HCT116 (cell line): ENCODE measurements around the gene DLG2. TPM values are rescaled to one million over a fixed set of nuclear protein-coding genes. Genes with fewer than 3 reads are reported as not detected.

Source experiments
- ATAC-seq: fragments of 200-7000 bp; cut with Tn5 transposase; 2 replicates; pipeline ENCODE4 v1.9.1; 2020; ENCODE audit warnings: mild to moderate bottlenecking, moderate library complexity
- BruUV-seq: library from RNA; stranded (reverse); fragments of 400-500 nt; replicated peaks from 2 replicates; lab custom pipeline; 2021; lab: Mats Ljungman, UMichigan
- CTCF ChIA-PET: fragments of 300-600 bp; sonication (Branson Sonifier 250); formaldehyde crosslinking; loops from one replicate; lab custom pipeline; 2021; ENCODE audit warnings: antibody characterized with exemption; lab: Charles Lee
- POLR2A ChIA-PET: fragments of 300-600, 350-600 bp; sonication (Branson Sonifier 250); formaldehyde crosslinking; loops from one replicate; lab custom pipeline; 2021; ENCODE audit warnings: antibody characterized with exemption; lab: Charles Lee
- RAD21 ChIA-PET, 2 experiments: fragments of 300-600 bp; sonication (Branson Sonifier 250); formaldehyde crosslinking; loops; one replicate each; lab custom pipeline; 2023; ENCODE audit warnings: low total read pairs in 2 of 2; ENCODE audit not compliant: uncharacterized antibody in 2 of 2, unreplicated experiment in 2 of 2, low non-redundant PET in 1 of 2; lab: Charles Lee
- DNase-seq: peaks from one replicate; pipeline ENCODE4 v3.0.0-alpha.2; 2010; ENCODE audit warnings: low read depth, low spot score
- H2AFZ ChIP-seq: fragments of 200-600 bp; shearing (Covaris generic), sonication (generic); 2 replicates; pipeline ENCODE4 v1.6.1; 2017; ENCODE audit warnings: low read depth, mixed run types, mixed read lengths, antibody characterized with exemption, low read length; ENCODE audit not compliant: poor library complexity, severe bottlenecking
- H3K27ac ChIP-seq: 2 replicates; pipeline ENCODE4 v1.5.1; 2012; ENCODE audit warnings: low read depth, low read length
- H3K27me3 ChIP-seq: fragments of 200-600 bp; sonication (generic); 2 replicates; pipeline ENCODE4 v1.6.1; 2016; ENCODE audit warnings: mixed run types, low read length, mixed read lengths; ENCODE audit not compliant: insufficient read depth
- H3K36me3 ChIP-seq, 2 experiments: fragments of 200-500 bp in 1 of 2; fragments of 200-600 bp in 1 of 2; sonication (Bioruptor generic) in 1 of 2; sonication (generic) in 1 of 2; 2 replicates each; pipeline versions ENCODE4 v1.5.1 to v1.6.1; 2014 to 2016; ENCODE audit warnings: low read length in 2 of 2, inconsistent platforms in 1 of 2, mixed read lengths in 1 of 2, mixed run types in 1 of 2; ENCODE audit not compliant: insufficient read depth in 2 of 2, control insufficient read depth in 1 of 2
- H3K4me1 ChIP-seq, 2 experiments: fragments of 200-600 bp in 1 of 2; sonication (generic) in 1 of 2; 2 replicates each; pipeline versions ENCODE4 v1.5.1 to v1.6.1; 2012 to 2017; ENCODE audit warnings: low read length in 2 of 2, inconsistent platforms in 1 of 2, mild to moderate bottlenecking in 1 of 2, mixed read lengths in 1 of 2, mixed run types in 1 of 2, moderate library complexity in 1 of 2; ENCODE audit not compliant: insufficient read depth in 2 of 2, control insufficient read depth in 1 of 2
- H3K4me2 ChIP-seq: fragments of 200-600 bp; sonication (generic); 2 replicates; pipeline ENCODE4 v1.6.1; 2017; ENCODE audit warnings: mixed run types, low read length, mixed read lengths
- H3K4me3 ChIP-seq, 2 experiments: fragments of 200-600 bp in 1 of 2; sonication (generic) in 1 of 2; replicated peaks in 1 of 2; 2 replicates each; pipeline ENCODE4 v1.5.1; 2011 to 2016; ENCODE audit warnings: low read length in 2 of 2, control low read depth in 1 of 2, low read depth in 1 of 2, mild to moderate bottlenecking in 1 of 2, mixed read lengths in 1 of 2, mixed run types in 1 of 2
- H3K79me2 ChIP-seq: fragments of 200-600 bp; sonication (generic); 2 replicates; pipeline ENCODE4 v1.6.1; 2017; ENCODE audit warnings: mild to moderate bottlenecking, mixed run types, low read length, moderate library complexity, mixed read lengths; ENCODE audit not compliant: insufficient read depth
- H3K9ac ChIP-seq: fragments of 200-600 bp; sonication (generic); 2 replicates; pipeline ENCODE4 v1.6.1; 2016; ENCODE audit warnings: low read length, mixed read lengths
- H3K9me2 ChIP-seq: fragments of 200-600 bp; sonication (generic), shearing (Covaris generic); 2 replicates; pipeline ENCODE4 v1.6.1; 2017; ENCODE audit warnings: mixed run types, mild to moderate bottlenecking, moderate library complexity; ENCODE audit not compliant: insufficient read depth
- H3K9me3 ChIP-seq, 2 experiments: fragments of 200-500 bp in 1 of 2; fragments of 200-600 bp in 1 of 2; sonication (Bioruptor generic) in 1 of 2; sonication (generic) in 1 of 2; 2 replicates each; pipeline ENCODE4 v1.6.1; 2014 to 2017; ENCODE audit warnings: low read length in 2 of 2, mixed read lengths in 2 of 2, inconsistent platforms in 1 of 2, low read depth in 1 of 2, mild to moderate bottlenecking in 1 of 2, mixed run types in 1 of 2, moderate library complexity in 1 of 2; ENCODE audit not compliant: control insufficient read depth in 1 of 2, insufficient read depth in 1 of 2
- H4K20me1 ChIP-seq: fragments of 200-600 bp; sonication (generic), shearing (Covaris generic); 2 replicates; pipeline ENCODE4 v1.6.1; 2017; ENCODE audit warnings: mixed run types, mild to moderate bottlenecking, moderate library complexity; ENCODE audit not compliant: insufficient read depth
- CEBPB ChIP-seq: IDR thresholded peaks from 2 replicates; pipeline ENCODE4 v1.6.1; 2012; ENCODE audit warnings: low read depth
- ELF1 ChIP-seq: IDR thresholded peaks from 2 replicates; pipeline ENCODE4 v1.6.1; 2012; ENCODE audit warnings: low read depth, borderline replicate concordance
- EZH2phosphoT487 ChIP-seq: fragments of 200-600 bp; IDR thresholded peaks from 2 replicates; pipeline ENCODE4 v1.6.1; 2018; ENCODE audit warnings: antibody characterized with exemption, borderline replicate concordance
- FOSL1 ChIP-seq: IDR thresholded peaks from 2 replicates; pipeline ENCODE4 v1.6.1; 2012; ENCODE audit warnings: low read depth
- JUND ChIP-seq: IDR thresholded peaks from 2 replicates; pipeline ENCODE4 v1.6.1; 2012
- MAX ChIP-seq: IDR thresholded peaks from 2 replicates; pipeline ENCODE4 v1.6.1; 2012
- POLR2AphosphoS5 ChIP-seq: IDR thresholded peaks from 2 replicates; pipeline ENCODE4 v1.6.1; 2011; ENCODE audit warnings: mild to moderate bottlenecking, low read depth, low read length, moderate library complexity
- RAD21 ChIP-seq: IDR thresholded peaks from 2 replicates; pipeline ENCODE4 v1.6.1; 2012; ENCODE audit warnings: low read depth, mild to moderate bottlenecking
- REST ChIP-seq: IDR thresholded peaks from 2 replicates; pipeline ENCODE4 v1.6.1; 2012; ENCODE audit warnings: low read depth
- SIN3A ChIP-seq: IDR thresholded peaks from 2 replicates; pipeline ENCODE4 v1.6.1; 2012; ENCODE audit warnings: low read depth
- SRF ChIP-seq: IDR thresholded peaks from 2 replicates; pipeline ENCODE4 v1.6.1; 2012; ENCODE audit warnings: low read depth
- TCF7L2 ChIP-seq: IDR thresholded peaks from 2 replicates; pipeline ENCODE4 v1.7.0; 2011; ENCODE audit warnings: borderline replicate concordance, inconsistent platforms; ENCODE audit not compliant: insufficient read depth, insufficient read length; ENCODE audit errors: extremely low read depth
- YY1 ChIP-seq: IDR thresholded peaks from 2 replicates; pipeline ENCODE4 v1.6.1; 2011; ENCODE audit warnings: low read length, low read depth, moderate library complexity, mild to moderate bottlenecking; ENCODE audit not compliant: insufficient replicate concordance; ENCODE audit errors: extremely low read depth
- ZFX ChIP-seq: fragments of 450-650 bp; IDR thresholded peaks from 2 replicates; pipeline ENCODE4 v1.6.1; 2017
- ZNF274 ChIP-seq: fragments of 200-500 bp; sonication (Bioruptor generic); IDR thresholded peaks from 2 replicates; pipeline ENCODE4 v1.6.1; 2014; ENCODE audit warnings: mild to moderate bottlenecking, low read depth, low read length, inconsistent platforms
- intact Hi-C: fragments of 100-400 bp; cut with micrococcal nuclease; formaldehyde crosslinking; loops from 2 replicates; pipeline ENCODE4 v1.10.0; 2022
- total RNA-seq: library from RNA; stranded (reverse); gene quantifications from one replicate; pipeline ENCODE4 v1.2.1, GENCODE V29; 2021; ENCODE audit not compliant: unreplicated experiment
- TF ChIP-seq, protein P1 (sequence below): IDR thresholded peaks from 2 replicates; pipeline ENCODE4 v1.6.1; 2012
- TF ChIP-seq, protein P2 (sequence below): IDR thresholded peaks from 2 replicates; pipeline ENCODE4 v1.6.1; 2011; ENCODE audit warnings: mild to moderate bottlenecking, low read length, moderate library complexity; ENCODE audit not compliant: insufficient replicate concordance; ENCODE audit errors: extremely low read depth

The DLG2 gene
- total RNA-seq, 1 experiment from 2014 or later: 2.4 TPM

DNA sequence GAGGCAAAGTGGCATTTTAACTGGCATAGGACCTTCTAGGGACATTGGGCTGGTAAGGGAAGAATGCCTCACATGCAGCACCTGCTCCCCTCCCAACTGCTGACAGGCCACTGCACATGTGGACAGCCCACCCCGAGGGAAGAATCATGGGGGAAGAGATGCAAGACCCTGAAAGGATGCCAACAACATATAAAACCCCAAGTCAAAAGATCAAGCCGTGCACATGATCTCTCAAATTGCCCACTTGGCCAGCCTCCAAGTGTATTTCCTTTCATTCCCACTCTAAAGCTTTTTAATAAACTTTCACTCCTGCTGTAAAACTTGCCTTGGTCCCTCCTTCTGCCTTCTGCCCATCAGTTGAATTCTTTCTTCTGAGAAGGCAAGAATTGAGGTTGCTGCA is 1393.1 kb downstream of the DLG2 start:
- no peaks in the 10 kb centered on the region for H3K36me3 ChIP-seq
- peaks cover 5% of the 10 kb centered on the region; the same call in 1 of the 2 replicates for H3K27me3 ChIP-seq
- H3K9me2 ChIP-seq: no peaks in the 10 kb centered on the region
- no peak for ATAC-seq
- POLR2A ChIA-PET: no interaction called here
- H4K20me1 ChIP-seq: no peaks in the 10 kb centered on the region
- RAD21 ChIA-PET: no interaction called here
- no peak overlapping the region for H3K9ac ChIP-seq
- no peaks in the 10 kb centered on the region for H3K79me2 ChIP-seq
- TF ChIP-seq SRF (no peak), SIN3A (no peak), TCF7L2 (no peak), MAX (no peak), POLR2AphosphoS5 (no peak), JUND (no peak), REST (no peak), ZNF274 (no peak), FOSL1 (no peak), ELF1 (no peak), ZFX (no peak), YY1 (no peak), EZH2phosphoT487 (no peak), RAD21 (no peak), CEBPB (no peak)
- TF ChIP-seq, protein P1, sequence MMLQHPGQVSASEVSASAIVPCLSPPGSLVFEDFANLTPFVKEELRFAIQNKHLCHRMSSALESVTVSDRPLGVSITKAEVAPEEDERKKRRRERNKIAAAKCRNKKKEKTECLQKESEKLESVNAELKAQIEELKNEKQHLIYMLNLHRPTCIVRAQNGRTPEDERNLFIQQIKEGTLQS: no peak
- TF ChIP-seq, protein P2, sequence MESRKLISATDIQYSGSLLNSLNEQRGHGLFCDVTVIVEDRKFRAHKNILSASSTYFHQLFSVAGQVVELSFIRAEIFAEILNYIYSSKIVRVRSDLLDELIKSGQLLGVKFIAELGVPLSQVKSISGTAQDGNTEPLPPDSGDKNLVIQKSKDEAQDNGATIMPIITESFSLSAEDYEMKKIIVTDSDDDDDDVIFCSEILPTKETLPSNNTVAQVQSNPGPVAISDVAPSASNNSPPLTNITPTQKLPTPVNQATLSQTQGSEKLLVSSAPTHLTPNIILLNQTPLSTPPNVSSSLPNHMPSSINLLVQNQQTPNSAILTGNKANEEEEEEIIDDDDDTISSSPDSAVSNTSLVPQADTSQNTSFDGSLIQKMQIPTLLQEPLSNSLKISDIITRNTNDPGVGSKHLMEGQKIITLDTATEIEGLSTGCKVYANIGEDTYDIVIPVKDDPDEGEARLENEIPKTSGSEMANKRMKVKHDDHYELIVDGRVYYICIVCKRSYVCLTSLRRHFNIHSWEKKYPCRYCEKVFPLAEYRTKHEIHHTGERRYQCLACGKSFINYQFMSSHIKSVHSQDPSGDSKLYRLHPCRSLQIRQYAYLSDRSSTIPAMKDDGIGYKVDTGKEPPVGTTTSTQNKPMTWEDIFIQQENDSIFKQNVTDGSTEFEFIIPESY: no peak
- H3K27ac ChIP-seq: no peak overlapping the region
- CTCF ChIA-PET: no interaction called here
- BruUV-seq: no TSS peak
- intact Hi-C loops: no loop called here
- H3K4me1 ChIP-seq: no peaks in the 10 kb centered on the region
- H3K9me3 ChIP-seq: no peaks in the 10 kb centered on the region
- no peak overlapping the region for H2AFZ ChIP-seq
- no peak overlapping the region for H3K4me2 ChIP-seq
- no peak for DNase-seq
- H3K4me3 ChIP-seq: no peak overlapping the region
